ENCODE data around the gene CDK11B. TPM values are rescaled to one million over a fixed set of nuclear protein-coding genes. Genes with fewer than 3 reads are reported as not detected.

The CDK11B gene
- total RNA-seq, 1 experiment from 2014 or later = 30.1 TPM

DNA sequence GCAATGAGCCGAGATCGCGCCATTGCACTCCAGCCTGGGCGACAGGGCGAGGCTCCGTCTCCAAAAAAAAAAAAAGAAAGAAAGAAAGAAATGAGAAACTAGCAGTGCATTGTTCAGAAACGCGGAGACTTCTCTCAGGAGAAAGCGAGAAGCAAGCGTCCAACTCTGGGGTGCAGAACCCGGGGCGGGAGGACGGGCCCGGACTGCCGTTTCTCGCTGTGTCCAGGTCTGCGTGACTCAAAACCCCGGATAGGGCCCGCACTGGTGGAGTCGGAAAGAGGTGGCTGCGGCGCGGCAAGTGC is 43.9 kb downstream of the CDK11B start:
- no CpG with 5 or more reads among the region's 23 CpGs for WGBS (ENCODE audit: extremely low coverage, insufficient read length, low lambda C conversion rate)
- Histone ChIP-seq H3K9ac (ENCODE audit: extremely low read depth, insufficient read length, low read length) (peak overlapping the region; percentile 30), H2BK12ac (ENCODE audit: insufficient read length, low read depth, low read length) (no peak overlapping the region), H3K27me3 (ENCODE audit: insufficient read depth, low read length) (no peaks in the 10 kb centered on the region), H3K4me1 (ENCODE audit: insufficient read depth, low read length) (peaks cover 5% of the 10 kb centered on the region; the same call in 1 of the 2 replicates), H3K4ac (ENCODE audit: low read depth, low read length) (no peak overlapping the region), H3T11ph (ENCODE audit: low read length) (no peak overlapping the region), H3K18ac (ENCODE audit: insufficient read length, low read depth, low read length) (no peak overlapping the region), H4K91ac (ENCODE audit: insufficient read length, low read depth, low read length) (no peak overlapping the region), H4K8ac (replicated peaks; ENCODE audit: insufficient read length, low read depth, low read length) (no peak overlapping the region), H3K27ac (ENCODE audit: insufficient read length, low read depth, low read length) (no peak overlapping the region), H3K56ac (ENCODE audit: insufficient read length, low read depth, low read length) (no peak overlapping the region), H2BK15ac (ENCODE audit: low read depth, low read length) (no peak overlapping the region), H2BK20ac (ENCODE audit: low read depth, low read length, poor library complexity, severe bottlenecking) (no peak overlapping the region), H2BK5ac (ENCODE audit: insufficient read length, low read length) (no peak overlapping the region), H3K79me1 (ENCODE audit: insufficient read depth, low read depth, low read length, poor library complexity, severe bottlenecking) (no peaks in the 10 kb centered on the region), H3K14ac (ENCODE audit: insufficient read depth, low read length) (no peak overlapping the region), H2BK120ac (ENCODE audit: low read depth, low read length, poor library complexity, severe bottlenecking) (no peak overlapping the region), H4K20me1 (ENCODE audit: control insufficient read depth, insufficient read depth, insufficient read length) (no peaks in the 10 kb centered on the region), H3K9me3 (ENCODE audit: control insufficient read depth, low read depth, low read length) (no peaks in the 10 kb centered on the region), H2AK5ac (ENCODE audit: insufficient read length, low read length) (no peak overlapping the region), H3K23me2 (ENCODE audit: insufficient read length, low read depth, low read length, poor library complexity, severe bottlenecking) (peaks cover 15% of the 10 kb centered on the region), H4K5ac (ENCODE audit: insufficient read length, low read depth, low read length) (no peak overlapping the region), H3K4me2 (ENCODE audit: insufficient read depth, insufficient read length, low read length) (peak overlapping the region; percentile 62), H3K79me2 (ENCODE audit: insufficient read depth, low read length) (no peaks in the 10 kb centered on the region), H3K23ac (ENCODE audit: insufficient read length, low read depth, low read length) (no peak overlapping the region), H2AFZ (ENCODE audit: low read length) (no peak overlapping the region)
- no peak for TF ChIP-seq CTCF (conservative IDR thresholded peaks at IDR 0.05)
- Mint-ChIP-seq H3K27me3 (ENCODE audit: low read depth) (no peaks in the 10 kb centered on the region), H3K4me3 (peak overlapping the region; percentile 86 to 89), H3K36me3 (ENCODE audit: insufficient read depth in 1 of 3, low read depth in 3 of 3) (peaks cover 0 to 15% (median 6%) of the 10 kb centered on the region in 3 experiments; a peak in 5 of 7 replicates), H3K27ac (peak overlapping the region; percentile 22 to 93 (median 72); a peak in 2 of 7 replicates), H3K9me3 (no peaks in the 10 kb centered on the region; a peak in 1 of 5 replicates), H3K4me1 (peaks cover 16 to 19% of the 10 kb centered on the region in 2 experiments)
- no peak for DNase-seq

Measured in H9 (cell line).